Glomerular visceral epithelial cell (primary cell): ENCODE results near the gene RANBP6.
A peak's percentile ranks its signal among the peaks of the same experiment; 100 is the strongest.
"Not testable (repeated sequence)": the region's sequence is repeated elsewhere in the genome, so short reads cannot be mapped to it uniquely, and the experiment has no call there.

Source experiments
- DNase-seq: peaks from one replicate; pipeline ENCODE4 v3.0.0-alpha.2; 2016; ENCODE audit errors: extremely low spot score

RANBP6 gene

DNA sequence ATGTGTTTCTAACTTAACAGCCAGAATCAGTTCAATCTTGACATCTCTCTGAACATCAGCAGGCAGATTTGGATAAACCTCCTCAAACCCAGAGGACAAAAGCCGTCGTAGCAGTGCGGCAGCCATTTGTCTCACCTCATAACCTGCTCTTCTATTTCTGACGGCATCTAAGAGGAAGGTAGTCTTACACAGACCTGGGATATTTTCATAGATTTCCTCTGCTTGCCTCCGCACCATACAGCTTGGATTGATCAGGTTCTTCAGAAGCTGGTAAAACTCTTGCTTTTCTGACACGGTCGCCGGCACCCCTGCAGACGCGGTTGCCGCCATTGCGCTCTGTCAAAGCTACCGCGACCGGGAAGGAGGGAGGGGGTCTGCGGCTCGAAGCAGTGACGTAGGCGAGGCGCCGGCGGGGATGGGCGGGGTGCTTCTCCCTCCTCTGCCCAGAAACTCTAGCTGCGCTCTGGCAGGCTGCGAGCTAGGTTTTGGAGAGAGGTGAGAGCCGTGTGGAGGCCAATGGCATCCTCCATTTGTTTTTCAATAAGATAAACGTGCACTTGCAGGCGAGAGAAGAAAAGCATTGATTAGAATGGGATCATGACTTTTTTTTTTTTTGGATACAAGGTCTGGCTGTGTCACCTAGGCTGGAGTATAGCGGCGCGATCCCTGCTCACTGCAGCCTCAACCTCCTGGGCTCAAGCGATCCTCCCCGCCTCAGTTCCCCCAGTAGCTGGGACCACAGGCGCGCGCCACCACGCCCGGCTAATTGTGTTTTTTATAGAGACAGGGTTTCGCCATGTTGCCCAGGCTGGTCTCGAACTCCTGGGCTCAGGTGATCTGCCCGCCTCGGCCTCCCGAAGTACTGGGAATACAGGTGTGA, at the start of gene RANBP6:
Gene RANBP6, minus strand, starts transcription at position 347 of the 880 bp plus-strand sequence. Its CDS starts 17 bp downstream, at position 330.
- peak; percentile 81 for DNase-seq

DNA sequence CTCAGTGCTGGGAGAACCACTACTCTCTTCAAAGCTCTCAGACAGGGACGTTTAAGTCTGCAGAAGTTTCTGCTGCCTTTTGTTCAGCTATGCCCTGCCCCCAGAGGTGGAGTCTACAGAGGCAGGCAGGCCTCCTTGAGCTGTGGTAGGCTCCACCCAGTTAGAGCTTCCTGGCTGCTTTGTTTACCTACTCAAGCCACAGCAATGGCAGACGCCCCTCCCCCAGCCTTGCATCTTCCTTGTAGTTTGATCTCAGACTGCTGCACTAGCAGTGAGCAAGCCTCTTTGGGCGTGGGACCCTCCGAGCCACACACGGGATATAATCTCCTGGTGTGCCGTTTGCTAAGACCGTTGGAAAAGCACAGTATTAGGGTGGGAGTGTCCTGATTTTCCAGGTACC, 47.7 kb upstream of the RANBP6 start:
- DNase-seq = not testable (repeated sequence)

DNA sequence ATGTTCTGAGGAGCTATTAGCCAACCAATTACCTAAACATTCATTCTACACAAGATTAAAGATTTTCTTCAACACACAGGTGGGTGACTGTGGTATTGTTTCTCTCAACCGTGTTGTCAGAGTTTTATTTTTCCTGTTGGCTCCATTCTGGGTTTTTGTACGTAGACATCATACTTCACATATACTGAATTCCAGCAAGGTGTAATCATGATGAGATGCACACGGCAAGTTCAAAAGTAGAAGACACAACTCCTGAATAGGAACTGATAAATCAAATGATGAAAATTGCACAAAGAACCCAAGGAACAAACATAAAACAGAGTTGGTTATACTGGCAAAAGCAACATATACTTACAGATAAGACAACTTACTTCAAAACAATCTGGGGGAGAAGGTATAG, 40.2 kb upstream of the RANBP6 start:
- no peak for DNase-seq

DNA sequence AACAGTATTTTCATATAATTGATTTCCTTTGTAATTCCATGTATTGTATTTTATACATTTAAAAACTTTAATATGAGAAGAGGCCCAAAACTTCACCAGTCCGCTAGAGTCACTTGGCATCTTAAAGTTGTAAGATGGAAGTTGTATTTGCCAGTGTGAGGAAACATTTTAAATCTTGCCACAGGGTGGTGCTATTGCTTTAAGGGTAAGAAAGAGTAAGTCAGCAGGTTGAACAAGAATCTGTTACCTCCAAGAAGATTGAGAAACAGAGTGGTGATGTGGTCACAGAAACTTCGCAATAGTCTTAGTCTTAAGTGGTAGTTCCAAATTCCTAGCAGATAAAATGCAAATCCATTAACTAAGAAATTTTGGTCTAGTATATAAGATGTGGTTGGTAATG, 39.8 kb upstream of the RANBP6 start:
- DNase-seq = peak; percentile 85

DNA sequence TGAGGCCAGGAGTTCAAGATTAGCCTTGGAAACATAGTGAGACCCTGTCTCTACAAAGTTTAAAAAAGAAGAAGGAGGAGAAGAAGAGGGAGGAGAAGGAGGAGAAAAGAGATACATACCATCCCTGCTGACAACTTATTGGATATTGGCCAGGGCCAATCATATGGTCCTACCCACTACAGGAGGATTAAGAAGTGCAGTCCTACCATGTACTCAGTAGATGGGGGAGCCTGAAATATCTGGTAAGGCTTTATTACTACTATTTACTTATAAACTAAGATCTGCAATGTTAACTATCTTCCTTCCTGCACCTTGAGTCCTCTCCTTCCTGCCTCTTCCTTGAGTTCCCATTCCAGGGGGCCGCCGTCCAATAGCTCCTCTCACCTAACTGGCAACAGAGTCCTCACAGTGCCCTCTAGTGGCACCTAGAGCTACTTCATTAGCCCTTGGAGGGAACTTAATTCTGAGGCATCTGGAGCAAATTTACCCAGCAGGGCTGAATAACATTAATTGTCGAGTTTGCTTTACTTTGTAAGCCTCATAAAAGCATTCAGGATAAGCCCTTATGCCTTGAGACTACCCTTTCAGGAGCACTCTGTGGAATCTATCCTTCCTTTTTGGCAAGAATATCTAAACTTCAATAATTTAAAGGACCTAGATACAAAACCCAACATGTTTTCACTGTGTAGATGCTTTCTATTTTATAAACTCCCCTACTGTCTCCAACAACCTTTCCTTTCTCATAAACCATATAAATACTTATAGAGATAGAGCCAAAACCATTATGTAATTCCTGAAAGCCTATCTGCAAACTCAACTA, 39.1 kb upstream of the RANBP6 start:
- peak; percentile 67 for DNase-seq

DNA sequence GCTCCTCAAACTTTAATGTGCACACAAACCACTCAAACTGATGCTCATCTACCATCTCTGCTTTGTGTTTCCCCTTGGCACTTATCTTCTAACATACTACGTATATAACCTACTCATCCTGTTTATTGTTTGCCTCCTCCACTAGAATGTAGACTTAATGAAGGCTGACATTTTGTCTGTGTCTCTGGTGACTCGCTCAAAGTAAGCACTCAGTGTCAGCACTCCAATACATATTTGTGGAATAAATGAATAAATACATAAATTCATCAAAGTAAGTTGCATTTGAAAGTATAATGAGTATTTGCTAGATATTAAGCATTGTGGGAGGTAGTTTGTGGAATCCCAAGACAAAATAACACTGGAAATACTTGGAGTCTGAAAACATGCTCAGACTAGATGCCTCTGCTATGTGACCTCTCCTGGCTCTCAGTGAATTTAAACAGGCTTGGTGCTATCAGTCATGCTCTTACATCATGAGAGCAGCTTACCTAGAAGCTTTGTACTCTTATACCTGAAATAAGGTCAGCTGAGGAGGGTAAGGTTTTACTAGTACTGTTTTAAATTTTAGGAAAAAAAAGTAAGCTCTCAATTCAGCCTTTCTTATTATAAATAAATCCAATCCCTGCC, 37.0 kb upstream of the RANBP6 start:
- DNase-seq = no peak

DNA sequence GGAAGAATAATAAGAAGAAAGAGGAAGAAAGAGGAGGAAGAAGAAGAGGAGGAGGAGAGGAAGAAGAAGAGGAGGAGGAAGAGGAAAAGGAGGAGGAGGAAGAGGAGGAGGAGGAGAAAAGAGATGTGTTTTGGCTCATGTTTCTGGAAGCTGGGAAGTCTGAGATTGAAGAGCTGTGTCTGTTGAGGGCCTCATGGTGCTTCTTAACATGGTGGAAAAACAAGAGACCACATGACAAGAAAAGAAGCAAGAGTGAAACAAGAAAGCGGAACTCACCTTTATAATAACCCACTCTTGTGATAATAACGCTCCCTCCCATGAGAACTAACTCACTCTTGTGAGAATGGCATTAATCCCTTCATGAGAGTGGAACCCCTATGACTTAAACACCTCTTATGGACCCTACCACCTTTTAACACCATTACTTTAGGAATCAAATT, 36.1 kb upstream of the RANBP6 start:
- DNase-seq = no peak

DNA sequence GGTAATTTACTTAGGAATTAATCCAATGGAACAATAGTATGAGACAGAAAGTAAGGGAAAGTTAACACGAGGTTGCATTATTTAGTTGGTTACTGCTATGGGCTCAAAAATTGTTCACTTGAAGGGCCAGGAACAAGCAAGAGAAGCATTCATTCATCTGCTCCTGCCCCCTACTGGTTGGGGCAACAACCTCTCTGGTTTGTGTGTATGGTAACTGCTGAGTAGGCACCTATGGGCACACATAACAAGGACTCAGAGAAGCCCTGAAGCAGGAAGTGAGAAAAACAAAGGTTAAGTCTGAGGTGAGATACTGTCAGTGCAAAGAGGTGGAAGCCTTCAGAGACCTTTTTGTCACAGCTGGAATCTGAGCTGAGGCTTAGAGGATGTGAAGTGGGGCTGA, 34.4 kb upstream of the RANBP6 start:
- DNase-seq = no peak

DNA sequence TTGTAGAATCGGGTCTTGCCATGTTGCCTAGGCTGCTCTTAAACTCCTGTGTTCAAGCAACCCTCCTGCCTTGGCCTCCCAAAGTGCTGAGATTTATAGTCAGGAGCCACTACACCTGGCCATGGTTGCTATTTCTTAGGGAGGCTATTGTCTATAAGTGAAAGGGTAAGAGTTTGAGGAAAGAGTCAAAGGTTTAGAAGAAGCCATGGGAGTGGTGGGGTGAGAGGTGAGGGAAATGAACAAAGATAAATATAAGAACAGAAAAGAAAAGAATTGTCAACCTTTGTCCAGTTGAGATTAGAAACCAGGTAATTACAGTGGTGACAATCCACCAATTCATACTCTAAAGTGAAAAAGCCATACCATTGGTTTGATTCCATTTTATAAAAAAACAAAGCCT, 32.6 kb upstream of the RANBP6 start:
- DNase-seq = no peak

DNA sequence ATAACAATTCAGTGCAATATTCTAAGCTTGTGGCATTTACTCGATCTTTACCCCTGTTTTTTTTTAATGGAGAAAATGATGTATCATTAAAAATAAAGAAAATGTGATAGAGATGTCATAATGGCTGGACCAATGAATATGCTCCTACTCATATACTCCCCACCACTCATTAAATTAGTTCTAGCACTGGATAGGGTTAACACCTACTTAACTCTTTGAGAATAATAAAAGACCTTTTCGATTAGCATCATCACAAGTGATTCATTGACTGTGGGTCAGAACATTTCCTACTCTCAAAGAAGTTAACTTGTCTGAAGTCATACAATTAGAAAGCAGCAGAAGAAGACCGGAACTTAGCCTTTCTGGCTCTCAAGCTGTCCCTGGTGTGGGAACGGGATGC, 31.6 kb upstream of the RANBP6 start:
- DNase-seq = no peak

DNA sequence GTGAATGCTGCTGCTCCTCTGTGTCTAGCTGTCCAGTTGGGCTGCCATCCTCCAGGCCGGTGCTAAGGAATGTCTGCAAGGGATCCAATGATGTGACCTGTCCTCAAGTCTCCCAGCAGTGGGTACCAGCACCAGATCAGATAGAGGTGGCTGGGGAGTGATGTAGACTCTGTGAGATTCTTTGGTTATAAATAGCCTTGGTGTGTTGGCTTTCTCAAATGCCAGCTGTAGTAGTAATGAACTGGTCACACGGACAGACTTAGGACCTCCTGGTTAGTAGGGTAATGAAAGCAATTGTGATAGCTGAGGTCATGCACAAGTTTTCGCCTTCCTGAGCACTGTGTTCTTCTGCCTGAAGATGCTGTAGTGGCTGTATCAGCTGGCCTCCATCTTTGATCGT, 29.9 kb upstream of the RANBP6 start:
- no peak for DNase-seq

DNA sequence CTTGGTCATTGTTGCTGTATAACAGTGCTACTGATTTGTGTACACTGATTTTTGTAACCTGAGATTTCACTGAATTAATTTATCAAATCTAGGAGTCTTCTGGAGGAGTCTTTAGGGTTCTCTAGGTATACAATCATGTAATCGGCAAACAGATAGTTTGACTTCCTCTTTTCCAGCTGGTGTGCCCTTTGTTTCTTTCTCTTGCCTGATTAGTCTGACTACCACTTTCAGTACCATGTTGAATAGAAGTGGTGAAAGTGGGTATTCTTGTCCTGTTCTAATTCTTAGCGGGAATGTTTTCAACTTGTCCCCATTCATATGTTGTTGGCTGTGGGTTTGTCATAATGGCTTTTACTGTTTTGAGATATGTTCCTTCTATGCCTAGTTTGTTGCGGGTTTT, 24.7 kb upstream of the RANBP6 start:
- DNase-seq = no peak

DNA sequence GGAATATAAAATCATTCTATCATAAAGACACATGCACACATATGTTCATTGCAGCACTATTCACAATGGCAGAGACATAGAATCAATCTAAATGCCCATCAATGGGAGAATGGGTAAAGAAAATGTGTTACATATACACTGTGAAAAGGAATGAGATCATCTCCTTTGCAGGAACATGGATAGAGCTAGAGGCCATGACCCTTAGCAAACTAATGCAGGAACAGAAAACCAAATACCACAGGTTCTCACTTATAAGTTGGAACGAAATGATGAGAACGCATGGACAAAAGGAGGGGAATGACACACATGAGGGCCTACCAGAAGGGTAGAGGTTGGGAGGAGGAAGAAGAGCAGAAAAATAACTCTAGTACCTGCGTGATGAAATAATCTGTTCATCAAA, 21.0 kb upstream of the RANBP6 start:
- no peak for DNase-seq

DNA sequence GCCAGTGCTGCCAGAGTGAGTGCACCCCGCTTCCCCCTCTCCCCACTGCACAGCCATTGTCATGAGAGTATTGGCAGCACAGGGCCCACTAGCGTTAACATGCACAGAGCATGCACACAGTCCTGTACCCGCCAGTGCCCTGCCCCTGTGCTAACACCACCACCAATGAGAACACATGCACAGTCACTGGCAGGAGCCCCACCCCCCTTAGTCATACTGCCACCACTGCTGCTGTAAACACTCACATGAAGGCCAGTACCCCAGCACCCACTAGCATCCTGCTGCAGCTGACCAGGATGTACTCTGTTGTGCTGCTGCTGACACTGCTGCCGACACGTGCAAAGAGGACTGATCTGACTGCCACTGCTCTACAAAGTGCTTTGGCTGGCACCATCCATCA, 19.5 kb upstream of the RANBP6 start:
- DNase-seq = no peak

DNA sequence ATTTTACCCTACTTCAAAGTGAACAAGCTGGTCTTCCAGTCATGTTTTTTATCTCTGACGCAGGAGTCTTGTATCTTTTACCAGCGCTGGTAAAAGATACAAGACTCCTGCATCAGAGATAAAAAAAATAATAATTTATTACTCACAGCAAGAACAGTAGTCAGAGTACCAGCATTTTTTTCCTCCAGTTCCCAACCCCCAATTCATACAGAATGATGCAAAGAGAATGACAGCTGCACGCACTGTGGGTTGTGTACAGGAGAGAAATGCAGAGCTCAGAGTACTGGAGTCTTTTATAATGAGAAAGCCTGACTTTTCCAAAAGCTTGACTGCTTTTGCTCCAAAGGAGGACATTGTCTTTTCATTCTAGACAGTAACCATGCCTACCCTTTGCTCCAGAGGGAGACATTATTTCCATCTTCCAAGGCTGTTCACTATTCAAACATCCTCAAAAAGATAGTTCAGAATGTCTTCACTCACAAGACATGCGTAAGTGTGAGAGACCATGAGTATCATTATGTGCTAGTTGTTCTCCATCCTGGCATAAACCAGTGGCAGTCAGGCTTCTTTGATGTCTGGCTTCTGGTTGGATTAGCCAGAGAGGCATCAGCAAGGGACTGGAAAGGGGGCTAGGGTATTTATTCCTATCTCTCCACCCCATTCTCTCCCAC, 14.3 kb upstream of the RANBP6 start:
- no peak for DNase-seq

DNA sequence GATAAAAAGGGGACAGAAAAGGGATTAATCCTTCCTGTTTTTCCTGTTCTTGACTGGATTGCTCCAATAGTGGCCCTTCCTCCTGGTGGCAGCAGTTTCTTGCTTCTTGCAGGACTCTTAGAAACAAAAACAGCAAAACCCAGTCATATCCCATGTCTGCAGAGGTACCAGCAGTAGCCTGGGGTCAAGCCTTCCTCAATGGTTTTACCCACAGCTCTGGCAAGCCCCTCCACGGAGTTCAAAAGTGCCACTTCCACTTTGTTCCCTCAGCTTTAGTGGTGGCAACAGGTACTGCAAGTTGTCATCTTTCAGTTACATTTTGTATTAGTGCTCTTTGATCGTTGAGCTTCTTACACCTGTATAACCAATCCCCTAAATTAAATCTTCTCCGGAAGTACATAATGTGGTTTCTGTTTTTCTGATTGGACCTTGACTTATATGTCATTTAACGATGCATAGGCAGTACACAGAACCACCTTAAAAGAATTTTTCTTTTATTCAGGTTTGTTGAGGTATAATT, 8.7 kb upstream of the RANBP6 start:
- peak; percentile 30 for DNase-seq

DNA sequence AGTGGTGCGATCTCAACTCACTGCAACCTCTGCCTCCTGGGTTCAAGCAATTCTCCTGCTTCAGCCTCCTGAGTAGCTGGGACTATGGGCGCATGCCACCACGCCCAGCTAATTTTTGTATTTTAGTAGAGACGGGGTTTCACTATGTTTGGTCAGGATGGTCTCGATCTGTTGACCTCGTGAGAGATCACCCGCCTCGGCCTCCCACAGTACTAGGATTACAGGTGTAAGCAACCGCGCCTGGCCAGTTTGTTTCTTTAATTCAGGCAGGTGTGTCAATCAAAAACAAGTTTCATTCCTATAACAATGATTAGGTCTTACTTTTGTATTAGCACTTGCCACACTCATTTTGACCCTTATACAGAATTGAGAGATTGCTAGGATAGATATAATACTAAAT, 1.6 kb upstream of the RANBP6 start:
- DNase-seq = not testable (repeated sequence)

DNA sequence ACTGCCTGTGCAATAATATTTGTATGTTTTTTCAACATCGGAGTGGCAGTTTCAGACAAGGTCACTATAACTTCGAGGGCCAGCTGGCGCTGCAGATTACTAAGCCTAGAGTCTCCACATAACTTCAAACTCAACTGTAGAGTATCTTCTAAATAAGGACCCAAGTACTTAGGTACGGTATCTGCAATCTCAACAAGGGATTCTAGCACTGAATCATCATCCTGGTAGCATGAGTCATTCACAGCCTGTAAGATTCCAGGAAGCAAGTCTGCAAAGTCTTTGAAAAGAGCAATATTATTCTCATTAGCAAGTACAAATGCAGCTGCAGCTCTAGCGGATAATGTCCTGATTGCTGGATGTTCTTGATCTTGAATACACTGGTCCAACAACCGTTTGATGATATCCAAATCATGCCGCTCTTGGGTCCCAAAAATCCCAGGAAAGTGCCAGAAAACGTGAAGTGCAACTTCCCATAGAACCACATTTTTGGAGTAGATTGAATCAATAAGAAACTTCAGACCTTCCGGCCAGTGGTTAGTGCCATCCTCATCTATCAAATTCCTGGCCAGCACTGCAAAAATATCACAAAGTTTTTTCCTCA, 654 bp downstream of the RANBP6 start:
- DNase-seq = peak; percentile 55

DNA sequence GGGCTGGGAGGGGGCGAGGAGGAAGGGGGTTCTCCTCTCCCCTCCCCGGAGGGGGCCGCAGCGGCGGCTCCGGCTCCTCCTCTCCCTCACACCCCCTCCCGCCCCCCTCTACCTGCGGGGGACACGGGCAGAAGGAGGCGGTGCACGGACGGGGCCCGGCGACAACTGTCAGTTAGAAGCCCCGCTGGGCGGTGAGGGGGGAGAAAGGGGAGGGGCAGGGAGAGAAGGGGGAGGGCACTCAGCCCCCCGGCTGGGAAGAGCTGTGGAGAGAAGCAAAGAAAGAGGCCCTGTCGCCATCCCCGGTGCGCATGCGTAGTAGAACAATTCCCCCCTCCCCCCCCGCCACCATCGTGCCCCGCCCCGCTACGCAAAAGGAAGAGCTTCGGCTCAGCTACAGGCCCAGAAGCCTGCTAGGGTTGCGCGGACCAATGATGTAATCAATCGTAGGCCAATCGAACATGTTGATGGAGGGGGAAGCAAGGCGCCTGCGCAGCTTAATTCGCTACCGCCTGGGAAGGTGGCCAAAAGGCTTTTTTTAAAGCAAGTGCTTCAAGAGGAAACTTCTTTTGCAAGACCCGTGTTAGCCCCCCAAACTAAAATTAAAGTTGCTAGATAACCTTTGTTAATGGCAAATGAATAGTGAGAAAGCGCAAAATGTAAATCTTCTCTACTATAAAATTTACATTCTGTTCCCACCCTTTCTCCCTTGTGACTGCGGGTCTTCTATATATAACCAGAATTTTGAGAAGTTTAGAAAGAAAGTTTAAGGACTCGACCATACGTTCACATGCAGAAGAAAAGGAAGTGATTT, 7.0 kb downstream of the RANBP6 start:
- peak; percentile 99 for DNase-seq

DNA sequence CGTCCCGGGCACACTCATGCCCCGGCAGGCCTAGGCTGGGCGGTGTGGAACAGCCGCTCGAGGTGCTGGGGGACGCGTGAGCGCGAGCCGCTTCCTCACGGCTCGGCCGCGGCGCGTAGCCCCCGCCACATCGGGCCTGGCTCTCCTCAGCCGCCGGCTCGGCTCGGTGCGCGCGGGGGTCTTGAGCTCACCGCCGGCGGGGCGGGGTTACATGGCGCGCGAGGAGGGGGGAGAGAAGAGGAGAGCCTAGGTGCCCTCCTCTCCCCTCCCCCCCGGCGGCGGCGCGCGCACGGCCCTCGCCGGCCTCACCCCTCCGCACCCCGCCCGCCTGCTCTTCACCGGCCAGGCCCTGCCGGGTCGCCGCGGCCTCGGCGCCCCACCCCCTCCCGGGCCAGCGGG, 7.7 kb downstream of the RANBP6 start:
- DNase-seq = peak; percentile 69
